BJ (cell line): Measurements from ENCODE around the gene GAB1. TPM values are rescaled to one million over a fixed set of nuclear protein-coding genes. Genes with fewer than 3 reads are reported as not detected.

Experiments used
- CTCF ChIA-PET: fragments of 350-600 bp; formaldehyde crosslinking; extraction: SDS; loops from one replicate; lab custom pipeline; 2021; ENCODE audit warnings: antibody characterized with exemption, inconsistent platforms; lab: Yijun Ruan, JAX
- POLR2A ChIA-PET: fragments of 300-600 bp; sonication (Branson Sonifier 250); formaldehyde crosslinking; extraction: SDS; loops from one replicate; lab custom pipeline; 2021; ENCODE audit warnings: antibody characterized with exemption; lab: Charles Lee
- DNase-seq: peaks from one replicate; pipeline ENCODE4 v3.0.0-alpha.2; 2011; ENCODE audit warnings: low read depth
- H3K27me3 ChIP-seq: 2 replicates; pipeline ENCODE4 v1.6.0; 2011; ENCODE audit warnings: low read length; ENCODE audit not compliant: control insufficient read depth, insufficient read depth
- H3K36me3 ChIP-seq: 2 replicates; pipeline ENCODE4 v1.5.1; 2011; ENCODE audit warnings: low read length; ENCODE audit not compliant: control insufficient read depth, insufficient read depth
- H3K4me3 ChIP-seq: 2 replicates; pipeline ENCODE4 v1.5.1; 2011; ENCODE audit warnings: low read depth, mild to moderate bottlenecking, control low read depth, low read length
- CTCF ChIP-seq: IDR thresholded peaks from 2 replicates; pipeline ENCODE4 v1.5.1; 2011; ENCODE audit warnings: low read depth, mild to moderate bottlenecking, control low read depth, inconsistent platforms, low read length, moderate library complexity; ENCODE audit not compliant: insufficient read depth
- polyA plus RNA-seq: library from polyadenylated mRNA; depleted of rRNA; stranded (reverse); fragments of >200 nt; gene quantifications from 2 replicates; pipeline ENCODE4 v1.2.3, GENCODE V29; 2011

The GAB1 gene
- polyA plus RNA-seq, 1 experiment, result 10.7 TPM

GRCh38 chr4:143351774-143352451 lies 15.2 kb downstream of the GAB1 start:
- no peak overlapping the region for H3K4me3 ChIP-seq
- H3K27me3 ChIP-seq, result no peaks in the 10 kb centered on the region
- ChIA-PET POLR2A (no interaction called here), CTCF (interaction anchor here (1.1 to 1.3 kb wide), 3 partner anchors 8 to 51 kb away, joined by 3 to 4 read pairs (median 3); partner anchors contain the start of gene GAB1)
- DNase-seq, result no peak
- H3K36me3 ChIP-seq, result no peaks in the 10 kb centered on the region
- TF ChIP-seq CTCF, result no peak

GRCh38 chr4:143352720-143353119 lies 16.0 kb downstream of the GAB1 start:
- H3K4me3 ChIP-seq, result no peak overlapping the region
- POLR2A ChIA-PET, result interaction anchor here (0.6 kb wide), 1 partner anchor 95 kb away, joined by 8 read pairs; no protein-coding TSS in a partner anchor
- DNase-seq, result no peak
- no peak for TF ChIP-seq CTCF
- H3K27me3 ChIP-seq, result no peaks in the 10 kb centered on the region
- CTCF ChIA-PET, result interaction anchor here (1.1 to 1.3 kb wide), 2 partner anchors 9 to 15 kb away, joined by 3 to 4 read pairs; partner anchors contain the start of gene GAB1
- H3K36me3 ChIP-seq, result no peaks in the 10 kb centered on the region

- H3K27me3 ChIP-seq, result no peaks in the 10 kb centered on the region
- POLR2A ChIA-PET, result no interaction called here
- H3K4me3 ChIP-seq, result no peak overlapping the region
- CTCF ChIA-PET, result no interaction called here
- DNase-seq, result no peak
- no peak for TF ChIP-seq CTCF
- H3K36me3 ChIP-seq, result no peaks in the 10 kb centered on the region
Measured at GRCh38 chr4:143353797-143354196, 17.1 kb downstream of the GAB1 start.

- CTCF ChIA-PET, result interaction anchor here (1.7 to 2.1 kb wide), 2 partner anchors 18 to 20 kb away, joined by 5 read pairs; no protein-coding TSS in a partner anchor
- no peak for DNase-seq
Measured at GRCh38 chr4:143354990-143355389, 18.3 kb downstream of the GAB1 start.

More at GRCh38 chr4:143354990-143355389, 18.3 kb downstream of the GAB1 start:
- Histone ChIP-seq H3K36me3 (no peaks in the 10 kb centered on the region), H3K27me3 (no peaks in the 10 kb centered on the region), H3K4me3 (no peak overlapping the region)
- POLR2A ChIA-PET, result no interaction called here
- TF ChIP-seq CTCF, result no peak
